Kidney (tissue), 14 donors: Measurements from ENCODE around the gene OR2V2. TPM values are rescaled to one million over a fixed set of nuclear protein-coding genes. Genes with fewer than 3 reads are reported as not detected.

Experiments
- DNase-seq, 5 donors: peaks; one replicate each; pipeline ENCODE4 v3.0.0-alpha.2; 2013 to 2020
- FAIRE-seq: peaks from 2 replicates; lab custom pipeline; 2012; peaks lifted over from hg19 to GRCh38; lab: Jason Lieb, UNC
- H3K27ac ChIP-seq, 2 donors: one replicate each; pipeline ENCODE4 v1.7.0; 2013; ENCODE audit warnings: low read depth in 2 of 2, low read length in 2 of 2, inconsistent platforms in 1 of 2
- H3K27me3 ChIP-seq: one replicate; pipeline ENCODE4 v1.7.1; 2013; ENCODE audit warnings: low read length, inconsistent platforms; ENCODE audit not compliant: control insufficient read depth, insufficient read depth
- H3K36me3 ChIP-seq, 3 donors: one replicate each; pipeline versions ENCODE4 v1.7.0 to v1.7.1; 2013; ENCODE audit warnings: low read length in 3 of 3, control low read depth in 1 of 3, inconsistent platforms in 1 of 3; ENCODE audit not compliant: insufficient read depth in 3 of 3, control insufficient read depth in 2 of 3
- H3K4me1 ChIP-seq, 3 donors: one replicate each; pipeline versions ENCODE4 v1.7.0 to v1.7.1; 2013; ENCODE audit warnings: low read length in 3 of 3, inconsistent platforms in 1 of 3, low read depth in 1 of 3; ENCODE audit not compliant: control insufficient read depth in 2 of 3, insufficient read depth in 2 of 3
- H3K4me3 ChIP-seq, 3 donors: one replicate each; pipeline versions ENCODE4 v1.7.0 to v1.8.1; 2013; ENCODE audit warnings: low read length in 3 of 3, control low read depth in 1 of 3, inconsistent platforms in 1 of 3
- H3K9ac ChIP-seq, 3 donors: one replicate each; pipeline versions ENCODE4 v1.7.0 to v1.7.1; 2013; ENCODE audit warnings: low read length in 3 of 3, control low read depth in 1 of 3, inconsistent platforms in 1 of 3
- H3K9me3 ChIP-seq, 3 donors: one replicate each; pipeline versions ENCODE4 v1.7.0 to v1.7.1; 2013; ENCODE audit warnings: low read length in 3 of 3, control low read depth in 1 of 3, inconsistent platforms in 1 of 3; ENCODE audit not compliant: control insufficient read depth in 2 of 3, insufficient read depth in 1 of 3
- intact Hi-C: fragments of 100-400 bp; cut with DNase I; formaldehyde crosslinking; loops from one replicate; pipeline ENCODE4 v1.11.1; 2022
- polyA plus RNA-seq: library from polyadenylated mRNA; stranded (reverse); fragments of 350-450 nt; fragmentation: Illumina TruSeq; extraction: RNeasy Lipid Tissue Mini Kit (QIAGEN cat#74804); gene quantifications from one replicate; pipeline ENCODE4 v1.2.3, GENCODE V29; 2014; ENCODE audit warnings: low read depth, low replicate concordance; ENCODE audit not compliant: insufficient read depth
- total RNA-seq: library from RNA; stranded (reverse); fragmentation: NEBNext Ultra II Directional; extraction: Animal tissue kit (Norgen Biotek cat#: 25700); gene quantifications from one replicate; pipeline ENCODE4 v1.2.1, GENCODE V29; 2021
- TF ChIP-seq, protein P1 (sequence below): IDR thresholded peaks from 3 replicates; pipeline ENCODE4 v1.5.1; 2012; ENCODE audit warnings: mild to moderate bottlenecking, moderate library complexity, borderline replicate concordance; ENCODE audit not compliant: insufficient read depth; ENCODE audit errors: extremely low read depth
- donor health status: control.
- donor health status: control.
- donor health status: control.
- donor health status: control.
- donor health status: control.
- donor health status: DM: yes; HTN: yes; CAD: no.
- donor health status: Normal renal cell carcinoma (clear cell type).

The OR2V2 gene
- total and polyA plus RNA-seq, 2 donors from 2014 or later: not detected

DNA sequence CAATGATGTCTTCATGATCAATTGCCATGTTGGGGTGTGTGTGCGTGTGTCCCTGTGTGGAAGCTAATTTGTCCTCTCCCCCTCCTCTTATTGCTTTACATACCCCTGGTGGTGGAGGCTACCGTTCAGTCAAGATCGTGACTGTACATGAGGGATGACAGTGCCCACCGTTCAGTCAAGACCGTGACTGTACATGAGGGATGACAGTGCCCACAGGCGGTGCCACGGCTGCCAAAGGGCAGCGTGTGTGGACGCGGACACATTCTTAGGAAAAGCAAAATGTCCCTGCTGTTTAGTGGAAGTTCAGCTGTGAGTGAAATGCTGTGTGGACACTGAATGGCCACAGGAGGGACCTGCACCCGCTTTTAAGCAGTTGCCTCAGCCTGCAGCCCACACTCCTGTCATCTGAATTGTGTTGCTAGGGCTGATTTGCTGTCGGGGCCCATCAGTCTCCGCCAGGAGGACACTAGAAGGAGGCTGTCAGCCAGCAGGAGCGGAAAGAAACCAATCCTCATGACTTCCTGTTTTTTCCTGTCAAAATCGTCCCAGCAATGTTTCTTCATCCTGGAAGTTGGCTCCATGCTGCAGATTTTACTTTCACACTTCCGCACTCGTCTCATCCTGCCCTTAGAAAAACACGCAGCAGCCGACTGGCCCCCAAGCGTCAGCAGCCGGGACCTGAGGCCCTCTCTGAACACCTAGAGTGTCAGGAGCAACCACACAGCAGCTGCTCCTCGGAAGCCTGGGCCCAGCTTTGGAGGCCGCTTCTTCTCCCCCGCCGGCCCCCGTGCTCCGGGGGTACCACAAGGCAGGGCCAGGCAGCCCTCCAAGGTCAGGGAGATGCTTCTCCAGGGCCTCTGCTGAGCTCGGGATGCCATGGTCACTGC lies 25.5 kb upstream of the OR2V2 start:
- H3K4me1 ChIP-seq: peaks cover 0 to 2% (median 0%) of the 10 kb centered on the region in 3 donors
- H3K36me3 ChIP-seq: no peaks in the 10 kb centered on the region
- no peak overlapping the region for H3K9ac ChIP-seq
- FAIRE-seq: no peak
- no peak for DNase-seq
- no peaks in the 10 kb centered on the region for H3K9me3 ChIP-seq
- peaks cover 3% of the 10 kb centered on the region for H3K27me3 ChIP-seq
- H3K4me3 ChIP-seq: no peak overlapping the region
- TF ChIP-seq, protein P1, sequence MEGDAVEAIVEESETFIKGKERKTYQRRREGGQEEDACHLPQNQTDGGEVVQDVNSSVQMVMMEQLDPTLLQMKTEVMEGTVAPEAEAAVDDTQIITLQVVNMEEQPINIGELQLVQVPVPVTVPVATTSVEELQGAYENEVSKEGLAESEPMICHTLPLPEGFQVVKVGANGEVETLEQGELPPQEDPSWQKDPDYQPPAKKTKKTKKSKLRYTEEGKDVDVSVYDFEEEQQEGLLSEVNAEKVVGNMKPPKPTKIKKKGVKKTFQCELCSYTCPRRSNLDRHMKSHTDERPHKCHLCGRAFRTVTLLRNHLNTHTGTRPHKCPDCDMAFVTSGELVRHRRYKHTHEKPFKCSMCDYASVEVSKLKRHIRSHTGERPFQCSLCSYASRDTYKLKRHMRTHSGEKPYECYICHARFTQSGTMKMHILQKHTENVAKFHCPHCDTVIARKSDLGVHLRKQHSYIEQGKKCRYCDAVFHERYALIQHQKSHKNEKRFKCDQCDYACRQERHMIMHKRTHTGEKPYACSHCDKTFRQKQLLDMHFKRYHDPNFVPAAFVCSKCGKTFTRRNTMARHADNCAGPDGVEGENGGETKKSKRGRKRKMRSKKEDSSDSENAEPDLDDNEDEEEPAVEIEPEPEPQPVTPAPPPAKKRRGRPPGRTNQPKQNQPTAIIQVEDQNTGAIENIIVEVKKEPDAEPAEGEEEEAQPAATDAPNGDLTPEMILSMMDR: no peak
- no peak overlapping the region for H3K27ac ChIP-seq
- intact Hi-C loops: no loop called here

DNA sequence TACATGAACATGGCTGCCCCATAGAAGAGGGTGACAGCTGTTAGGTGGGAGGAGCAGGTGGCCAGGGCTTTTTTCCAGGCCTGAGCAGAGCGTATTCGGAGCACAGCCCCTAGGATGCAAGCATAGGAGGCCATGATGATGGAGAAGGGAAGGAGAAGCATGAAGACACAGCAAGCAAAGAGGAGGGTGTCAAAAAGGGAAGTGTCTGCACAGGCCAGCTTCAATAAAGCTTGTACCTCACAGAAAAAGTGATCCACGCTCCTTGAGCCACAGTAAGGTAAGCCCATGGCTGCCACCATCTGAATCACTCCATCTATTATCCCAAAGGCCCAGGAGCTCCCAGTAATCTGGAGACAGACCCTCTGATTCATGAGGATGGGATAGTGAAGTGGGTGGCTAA lies 22.9 kb upstream of the OR2V2 start:
- H3K27me3 ChIP-seq: no peaks in the 10 kb centered on the region
- DNase-seq (no peak), FAIRE-seq (no peak)
- H3K9ac ChIP-seq: no peak overlapping the region
- H3K4me3 ChIP-seq: no peak overlapping the region
- intact Hi-C loops: no loop called here
- no peak overlapping the region for H3K27ac ChIP-seq
- peaks cover 0 to 2% (median 0%) of the 10 kb centered on the region in 3 donors for H3K4me1 ChIP-seq
- TF ChIP-seq, protein P1: no peak
- H3K36me3 ChIP-seq: no peaks in the 10 kb centered on the region
- no peaks in the 10 kb centered on the region for H3K9me3 ChIP-seq

DNA sequence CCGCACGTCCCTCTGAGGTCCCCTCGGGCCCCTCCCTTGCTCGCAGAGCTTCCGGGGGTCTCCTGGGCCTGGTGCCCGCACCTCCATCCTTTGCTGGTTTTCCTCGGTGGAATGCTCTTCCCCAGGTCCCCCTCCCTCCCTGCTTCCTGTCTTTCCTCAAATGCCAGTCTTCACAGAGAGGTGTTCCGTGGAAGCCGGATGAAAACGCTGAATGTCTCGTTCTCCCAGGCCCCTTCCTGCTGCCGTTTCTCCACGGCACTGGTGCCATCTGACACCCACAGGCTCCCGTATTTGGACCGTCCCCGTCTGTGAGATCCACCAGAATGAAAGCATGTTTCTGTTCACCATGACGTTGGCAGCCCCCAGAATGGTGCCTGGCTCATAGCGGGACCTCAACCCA lies 20.5 kb upstream of the OR2V2 start:
- Histone ChIP-seq H3K27me3 (no peaks in the 10 kb centered on the region), H3K4me1 (peaks cover 0 to 2% (median 0%) of the 10 kb centered on the region in 3 donors), H3K9me3 (no peaks in the 10 kb centered on the region), H3K36me3 (no peaks in the 10 kb centered on the region), H3K4me3 (no peak overlapping the region), H3K27ac (no peak overlapping the region), H3K9ac (no peak overlapping the region)
- no peak for DNase-seq
- TF ChIP-seq, protein P1: no peak
- intact Hi-C loops: no loop called here
- no peak for FAIRE-seq
